Adrenal gland (tissue), 12 donors: ENCODE measurements around the gene CD79A. TPM values are rescaled to one million over a fixed set of nuclear protein-coding genes. Genes with fewer than 3 reads are reported as not detected.

Experiments used
- DNase-seq, 7 donors: peaks; one replicate each; pipeline ENCODE4 v3.0.0-alpha.2; 2019 to 2020
- H3K27ac ChIP-seq, 5 donors: fragments of 200-600 bp; sonication (generic) in 4 of 5; 1 replicate in 3 of 5; 2 replicates in 2 of 5; pipeline versions ENCODE4 v1.5.1 to v1.8.0; 2016 to 2020; ENCODE audit warnings: mild to moderate bottlenecking in 1 of 5
- H3K27me3 ChIP-seq: fragments of 200-600 bp; 2 replicates; pipeline ENCODE4 v1.8.0; 2021
- H3K36me3 ChIP-seq, 2 donors: fragments of 200-600 bp; replicated peaks in 1 of 2; 1 replicate in 1 of 2; 2 replicates in 1 of 2; pipeline versions ENCODE4 v1.5.1 to v1.8.0; 2018 to 2022
- H3K4me1 ChIP-seq, 2 donors: fragments of 200-600 bp; replicated peaks in 1 of 2; 1 replicate in 1 of 2; 2 replicates in 1 of 2; pipeline versions ENCODE4 v1.5.1 to v1.8.0; 2018 to 2021
- H3K4me3 ChIP-seq, 4 donors: fragments of 200-600 bp; sonication (generic) in 3 of 4; one replicate each; pipeline ENCODE4 v1.5.1; 2016 to 2018
- H3K9me3 ChIP-seq, 3 donors: fragments of 200-600 bp; sonication (generic) in 1 of 3; replicated peaks in 1 of 3; 1 replicate in 2 of 3; 2 replicates in 1 of 3; pipeline versions ENCODE4 v1.5.1 to v1.8.0; 2016 to 2021
- POLR2A ChIP-seq, 2 donors: fragments of 450-650 bp; IDR thresholded peaks; one replicate each; pipeline ENCODE4 v1.6.1; 2017; ENCODE audit warnings: antibody characterized with exemption in 2 of 2, mild to moderate bottlenecking in 2 of 2, moderate library complexity in 1 of 2
- WGBS, 4 donors: extraction: QIAGEN DNeasy Blood & Tissue Kit in 2 of 4; methylation state at CpG; one replicate each; pipeline versions ENCODE4 v1.1.5 to v1.1.7; 2013 to 2017; 5-methylcytosine and 5-hydroxymethylcytosine counted together
- intact Hi-C, 2 donors: fragments of 100-400 bp; cut with DNase I; formaldehyde crosslinking; loops; one replicate each; pipeline versions ENCODE4 v1.14.1 to v1.15.0; 2022 to 2023
- polyA plus RNA-seq, 3 donors: library from polyadenylated mRNA; stranded (reverse); fragments of 200-250 nt in 2 of 3; fragments of 350-450 nt in 1 of 3; fragmentation: Illumina TruSeq in 1 of 3; extraction: RNeasy Lipid Tissue Mini Kit (QIAGEN cat#74804) in 1 of 3; gene quantifications; one replicate each; pipeline ENCODE4 v1.2.3, GENCODE V29; 2013 to 2014
- total RNA-seq, 9 donors: library from RNA; depleted of rRNA in 4 of 9; stranded (reverse); fragments of >200 nt in 4 of 9; fragments of 120-200 nt in 1 of 9; fragmentation: NEBNext Ultra II Directional in 1 of 9; extraction: Animal tissue kit (Norgen Biotek cat#: 25700) in 1 of 9; gene quantifications; one replicate each; pipeline versions ENCODE4 v1.1.0 to v1.2.4, GENCODE V29; 2013 to 2023
- TF ChIP-seq, protein P1 (sequence below), 6 experiments: fragments of 450-650 bp in 4 of 6; fragments of 200-600 bp in 2 of 6; sonication (generic) in 1 of 6; IDR thresholded peaks; 1 replicate in 5 of 6; 2 replicates in 1 of 6; pipeline versions ENCODE4 v1.5.1 to v1.8.0; 2016 to 2021; ENCODE audit warnings: antibody characterized with exemption in 6 of 6, mild to moderate bottlenecking in 2 of 6, moderate library complexity in 1 of 6
- donor health status: healthy with polysubstance abuse.
- donor health status: Bipolar disorder and iron deficiency.
- donor health status: DM: yes; HTN: yes; CAD: no.
- donor health status: DM: no; HTN: no; CAD: no.
- donor health status: DM: no; HTN: no; CAD: no.
- donor health status: DM: yes; HTN: yes; CAD: no.

The CD79A gene
- total and polyA plus RNA-seq, 12 donors: 0.28 to 6.2 (median 0.50) TPM; not detected in 3

DNA sequence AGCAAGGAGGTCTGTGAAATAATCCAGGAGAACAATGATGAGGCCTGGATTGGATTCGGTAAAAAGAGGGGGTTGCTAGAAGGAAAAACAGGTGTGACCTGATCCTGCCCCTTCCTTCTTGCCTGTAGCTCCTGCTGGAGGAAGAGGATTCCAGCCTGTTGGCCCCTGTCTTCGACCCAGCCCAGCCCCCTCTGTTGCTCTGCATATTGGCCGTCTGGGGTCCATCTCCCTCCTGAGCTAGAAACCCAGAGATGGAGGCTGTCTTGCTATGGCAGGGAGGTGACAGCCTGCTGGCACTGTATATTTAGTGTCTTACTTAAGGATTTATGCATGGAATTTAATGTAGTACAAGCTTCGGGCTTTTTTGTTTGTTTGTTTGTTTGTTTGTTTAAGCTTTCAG, 25.6 kb upstream of the CD79A start:
- DNase-seq: no peak

DNA sequence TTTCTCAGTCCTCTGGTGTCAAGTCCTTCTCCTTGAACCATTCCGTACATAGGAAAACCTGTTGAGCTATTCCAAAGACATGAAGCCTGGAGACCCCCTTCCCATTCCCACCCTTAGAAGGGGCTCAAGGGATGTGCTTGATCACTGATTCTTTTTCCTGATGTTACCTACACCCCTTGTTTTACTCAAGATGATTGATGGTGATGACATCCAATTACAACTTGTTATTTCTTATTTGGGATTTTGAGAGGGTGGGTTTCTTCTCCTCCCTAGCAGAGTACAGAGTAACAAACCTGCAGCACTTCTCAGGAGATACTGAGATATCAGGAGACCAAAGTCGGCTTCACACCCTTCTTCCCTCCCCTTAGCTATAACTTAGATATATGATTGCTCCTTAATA, 23.7 kb upstream of the CD79A start:
- Histone ChIP-seq H3K4me3 (no peak overlapping the region), H3K9me3 (no peaks in the 10 kb centered on the region), H3K4me1 (no peaks in the 10 kb centered on the region), H3K27me3 (no peaks in the 10 kb centered on the region), H3K36me3 (no peaks in the 10 kb centered on the region), H3K27ac (no peak overlapping the region)
- DNase-seq: no peak
- WGBS, 4 donors: 38 to 86% (median 59%) methylated on average over 2 of the region's 2 CpGs
- TF ChIP-seq, protein P1, sequence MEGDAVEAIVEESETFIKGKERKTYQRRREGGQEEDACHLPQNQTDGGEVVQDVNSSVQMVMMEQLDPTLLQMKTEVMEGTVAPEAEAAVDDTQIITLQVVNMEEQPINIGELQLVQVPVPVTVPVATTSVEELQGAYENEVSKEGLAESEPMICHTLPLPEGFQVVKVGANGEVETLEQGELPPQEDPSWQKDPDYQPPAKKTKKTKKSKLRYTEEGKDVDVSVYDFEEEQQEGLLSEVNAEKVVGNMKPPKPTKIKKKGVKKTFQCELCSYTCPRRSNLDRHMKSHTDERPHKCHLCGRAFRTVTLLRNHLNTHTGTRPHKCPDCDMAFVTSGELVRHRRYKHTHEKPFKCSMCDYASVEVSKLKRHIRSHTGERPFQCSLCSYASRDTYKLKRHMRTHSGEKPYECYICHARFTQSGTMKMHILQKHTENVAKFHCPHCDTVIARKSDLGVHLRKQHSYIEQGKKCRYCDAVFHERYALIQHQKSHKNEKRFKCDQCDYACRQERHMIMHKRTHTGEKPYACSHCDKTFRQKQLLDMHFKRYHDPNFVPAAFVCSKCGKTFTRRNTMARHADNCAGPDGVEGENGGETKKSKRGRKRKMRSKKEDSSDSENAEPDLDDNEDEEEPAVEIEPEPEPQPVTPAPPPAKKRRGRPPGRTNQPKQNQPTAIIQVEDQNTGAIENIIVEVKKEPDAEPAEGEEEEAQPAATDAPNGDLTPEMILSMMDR (IDR thresholded peaks at IDR 0.05): no peak
- no peak for TF ChIP-seq POLR2A (IDR thresholded peaks at IDR 0.05)
- intact Hi-C loops: no loop called here

More for the DNA sequence above, 25.6 kb upstream of the CD79A start:
- Histone ChIP-seq H3K4me1 (no peaks in the 10 kb centered on the region), H3K27ac (no peak overlapping the region), H3K4me3 (no peak overlapping the region), H3K27me3 (no peaks in the 10 kb centered on the region), H3K36me3 (no peaks in the 10 kb centered on the region), H3K9me3 (no peaks in the 10 kb centered on the region)
- TF ChIP-seq, protein P1 (IDR thresholded peaks at IDR 0.05): no peak
- no peak for TF ChIP-seq POLR2A (IDR thresholded peaks at IDR 0.05)
- intact Hi-C loops: no loop called here
- 35 to 42% (median 39%) methylated on average over 4 of the region's 4 CpGs for WGBS, 4 donors

DNA sequence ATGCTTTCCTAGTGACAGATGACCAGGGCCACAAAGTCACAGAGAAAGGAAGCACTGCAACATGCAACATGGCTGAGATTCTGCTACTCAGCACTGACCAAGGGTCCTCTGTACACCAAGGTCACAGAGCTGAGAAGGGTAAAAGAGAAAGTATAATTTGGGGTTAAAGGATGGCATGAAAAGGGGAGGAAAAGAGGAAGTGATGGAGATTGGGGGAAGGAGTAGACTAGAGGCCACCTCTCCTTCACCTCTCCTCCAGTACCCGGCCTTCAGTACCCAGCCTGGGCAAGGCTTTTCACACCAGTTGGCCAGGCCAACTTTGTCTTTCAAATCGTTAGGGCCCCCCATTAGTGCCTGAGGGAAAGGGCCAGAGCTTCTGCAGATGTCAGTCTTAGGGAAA, 23.3 kb upstream of the CD79A start:
- Histone ChIP-seq H3K27me3 (no peaks in the 10 kb centered on the region), H3K27ac (no peak overlapping the region), H3K4me3 (no peak overlapping the region), H3K36me3 (no peaks in the 10 kb centered on the region), H3K4me1 (no peaks in the 10 kb centered on the region), H3K9me3 (no peaks in the 10 kb centered on the region)
- TF ChIP-seq, protein P1 (IDR thresholded peaks at IDR 0.05): no peak
- no peak for TF ChIP-seq POLR2A (IDR thresholded peaks at IDR 0.05)
- no peak for DNase-seq
- intact Hi-C loops: no loop called here
- 27 to 50% (median 45%) methylated on average over 2 of the region's 2 CpGs for WGBS, 4 donors

DNA sequence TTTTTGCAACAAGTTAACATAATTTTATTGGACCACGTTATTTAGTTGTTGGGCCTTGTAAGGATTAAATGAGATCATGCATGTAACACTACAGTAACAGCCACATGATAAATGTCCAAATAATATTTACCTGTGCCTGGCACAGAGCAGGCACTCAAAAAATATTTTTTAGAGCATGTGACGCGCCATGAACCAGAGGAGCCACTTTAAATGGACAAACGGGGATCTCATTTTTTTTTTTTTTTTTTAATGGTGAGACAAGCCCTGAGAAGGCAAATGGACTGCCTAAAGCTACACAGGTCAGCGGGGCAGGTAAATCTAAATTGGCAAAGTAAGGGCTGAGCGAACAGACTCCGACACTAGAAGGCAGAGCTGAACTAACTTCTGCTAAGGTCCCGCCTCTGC, 17.9 kb upstream of the CD79A start:
- Histone ChIP-seq H3K4me1 (peaks cover 9 to 34% of the 10 kb centered on the region in 2 donors), H3K27ac (peak overlapping the region in 3 of 5 donors; percentile 84 to 98 (median 96)), H3K4me3 (peak overlapping the region in 1 of 4 donors; percentile 92), H3K27me3 (no peaks in the 10 kb centered on the region), H3K9me3 (no peaks in the 10 kb centered on the region), H3K36me3 (peaks cover 0 to 32% of the 10 kb centered on the region in 2 donors)
- no peak for TF ChIP-seq POLR2A (IDR thresholded peaks at IDR 0.05)
- TF ChIP-seq, protein P1 (IDR thresholded peaks at IDR 0.05): no peak
- DNase-seq: no peak
- intact Hi-C loops: no loop called here
- 1 to 4% (median 3%) methylated on average over 8 of the region's 8 CpGs for WGBS, 4 donors
